Astrocyte (in vitro differentiated cells and primary cell): ENCODE data around the gene FAM222A. TPM values are rescaled to one million over a fixed set of nuclear protein-coding genes. Genes with fewer than 3 reads are reported as not detected.

Experiments
- DNase-seq: peaks from one replicate; pipeline ENCODE4 v3.0.0-alpha.2; 2010; ENCODE audit warnings: low read depth
- FAIRE-seq: peaks from 2 replicates; lab custom pipeline; 2011; peaks lifted over from hg19 to GRCh38; lab: Jason Lieb, UNC
- H2AFZ ChIP-seq: 2 replicates; pipeline ENCODE4 v1.6.0; 2012; ENCODE audit warnings: low read depth, low read length, inconsistent platforms
- H3K27ac ChIP-seq: 2 replicates; pipeline ENCODE4 v1.5.1; 2011; ENCODE audit warnings: low read depth, low read length, inconsistent platforms
- H3K27me3 ChIP-seq: 2 replicates; pipeline ENCODE4 v1.6.0; 2011; ENCODE audit warnings: low read length, inconsistent platforms; ENCODE audit not compliant: insufficient read depth
- H3K36me3 ChIP-seq: 2 replicates; pipeline ENCODE4 v1.5.1; 2011; ENCODE audit warnings: low read length, inconsistent platforms; ENCODE audit not compliant: insufficient read depth
- H3K4me1 ChIP-seq: 2 replicates; pipeline ENCODE4 v1.5.1; 2011; ENCODE audit warnings: low read length, inconsistent platforms; ENCODE audit not compliant: insufficient read depth
- H3K4me2 ChIP-seq: 2 replicates; pipeline ENCODE4 v1.6.0; 2012; ENCODE audit warnings: low read length, inconsistent platforms
- H3K4me3 ChIP-seq: 2 replicates; pipeline ENCODE4 v1.5.1; 2011; ENCODE audit warnings: low read depth, mild to moderate bottlenecking, low read length, inconsistent platforms; ENCODE audit not compliant: insufficient read depth
- H3K79me2 ChIP-seq: 2 replicates; pipeline ENCODE4 v1.6.0; 2012; ENCODE audit warnings: mild to moderate bottlenecking, low read length, inconsistent platforms; ENCODE audit not compliant: insufficient read depth
- H3K9ac ChIP-seq: 2 replicates; pipeline ENCODE4 v1.6.0; 2012; ENCODE audit warnings: mild to moderate bottlenecking, low read length, inconsistent platforms
- H3K9me3 ChIP-seq: 2 replicates; pipeline ENCODE4 v1.5.1; 2012; ENCODE audit warnings: low read depth, mild to moderate bottlenecking, low read length, inconsistent platforms; ENCODE audit not compliant: insufficient read depth
- H4K20me1 ChIP-seq: 2 replicates; pipeline ENCODE4 v1.6.0; 2012; ENCODE audit warnings: low read length, inconsistent platforms; ENCODE audit not compliant: insufficient read depth
- H3K27ac Mint-ChIP-seq: one replicate; pipeline ENCODE4 v1.8.0; 2021; ENCODE audit warnings: mild to moderate bottlenecking, mixed read lengths; ENCODE audit not compliant: unreplicated experiment
- H3K27me3 Mint-ChIP-seq: one replicate; pipeline ENCODE4 v1.8.0; 2021; ENCODE audit warnings: low read depth, mixed read lengths; ENCODE audit not compliant: unreplicated experiment
- H3K36me3 Mint-ChIP-seq: one replicate; pipeline ENCODE4 v1.8.0; 2021; ENCODE audit warnings: low read depth, mixed read lengths; ENCODE audit not compliant: unreplicated experiment
- H3K4me1 Mint-ChIP-seq: one replicate; pipeline ENCODE4 v1.8.0; 2021; ENCODE audit warnings: low read depth, mixed read lengths; ENCODE audit not compliant: unreplicated experiment
- H3K4me3 Mint-ChIP-seq: one replicate; pipeline ENCODE4 v1.8.0; 2021; ENCODE audit warnings: mild to moderate bottlenecking, moderate library complexity, mixed read lengths; ENCODE audit not compliant: unreplicated experiment
- H3K9me3 Mint-ChIP-seq: one replicate; pipeline ENCODE4 v1.8.0; 2021; ENCODE audit warnings: mild to moderate bottlenecking, mixed read lengths; ENCODE audit not compliant: unreplicated experiment
- EZH2 ChIP-seq: IDR thresholded peaks from 2 replicates; pipeline ENCODE4 v1.6.1; 2012; ENCODE audit warnings: mild to moderate bottlenecking, low read length, inconsistent platforms; ENCODE audit not compliant: insufficient read depth
- total RNA-seq: library from RNA; stranded (reverse); gene quantifications from 2 replicates; pipeline ENCODE4 v1.2.1, GENCODE V29; 2021
- TF ChIP-seq, protein P1 (sequence below): IDR thresholded peaks from 2 replicates; pipeline ENCODE4 v1.5.1; 2011; ENCODE audit warnings: low read depth, mild to moderate bottlenecking, inconsistent platforms, low read length, moderate library complexity; ENCODE audit not compliant: insufficient read depth

FAM222A gene
- total RNA-seq, 1 donor from 2014 or later: 1.2 TPM

DNA sequence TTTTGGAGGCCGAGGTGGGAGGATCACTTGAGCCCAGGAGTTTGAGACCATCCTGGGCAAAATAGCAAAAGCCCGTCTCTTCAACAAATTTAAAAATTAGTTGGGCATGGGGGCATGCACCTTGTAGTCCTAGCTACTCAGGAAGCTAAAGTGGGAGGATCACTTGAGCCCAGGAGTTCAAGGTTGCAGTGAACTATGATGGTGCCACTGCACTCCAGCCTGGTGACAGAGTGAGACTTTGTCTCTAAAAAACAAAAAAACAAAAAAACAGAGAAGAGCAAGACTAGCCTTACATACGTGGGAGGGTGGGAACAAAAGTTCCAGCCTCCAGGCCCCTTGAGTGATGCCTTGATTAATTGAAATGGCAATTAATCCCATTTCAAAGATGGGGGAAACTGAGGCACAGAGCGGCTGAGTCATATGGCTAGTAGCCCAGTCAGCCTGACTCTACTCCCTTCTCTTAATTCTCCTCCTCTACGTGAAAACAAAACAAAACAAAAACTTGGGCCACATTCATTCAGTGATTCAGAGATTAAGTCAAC is 3.3 kb upstream of the FAM222A start:
- peak; percentile 6 for DNase-seq
- no peak for TF ChIP-seq EZH2
- TF ChIP-seq, protein P1, sequence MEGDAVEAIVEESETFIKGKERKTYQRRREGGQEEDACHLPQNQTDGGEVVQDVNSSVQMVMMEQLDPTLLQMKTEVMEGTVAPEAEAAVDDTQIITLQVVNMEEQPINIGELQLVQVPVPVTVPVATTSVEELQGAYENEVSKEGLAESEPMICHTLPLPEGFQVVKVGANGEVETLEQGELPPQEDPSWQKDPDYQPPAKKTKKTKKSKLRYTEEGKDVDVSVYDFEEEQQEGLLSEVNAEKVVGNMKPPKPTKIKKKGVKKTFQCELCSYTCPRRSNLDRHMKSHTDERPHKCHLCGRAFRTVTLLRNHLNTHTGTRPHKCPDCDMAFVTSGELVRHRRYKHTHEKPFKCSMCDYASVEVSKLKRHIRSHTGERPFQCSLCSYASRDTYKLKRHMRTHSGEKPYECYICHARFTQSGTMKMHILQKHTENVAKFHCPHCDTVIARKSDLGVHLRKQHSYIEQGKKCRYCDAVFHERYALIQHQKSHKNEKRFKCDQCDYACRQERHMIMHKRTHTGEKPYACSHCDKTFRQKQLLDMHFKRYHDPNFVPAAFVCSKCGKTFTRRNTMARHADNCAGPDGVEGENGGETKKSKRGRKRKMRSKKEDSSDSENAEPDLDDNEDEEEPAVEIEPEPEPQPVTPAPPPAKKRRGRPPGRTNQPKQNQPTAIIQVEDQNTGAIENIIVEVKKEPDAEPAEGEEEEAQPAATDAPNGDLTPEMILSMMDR: no peak
- Mint-ChIP-seq H3K4me1 (no peaks in the 10 kb centered on the region), H3K4me3 (no peak overlapping the region), H3K9me3 (no peaks in the 10 kb centered on the region), H3K27me3 (peaks cover 7% of the 10 kb centered on the region), H3K36me3 (no peaks in the 10 kb centered on the region), H3K27ac (no peak overlapping the region)
- Histone ChIP-seq H3K27ac (no peak overlapping the region), H4K20me1 (peaks cover 6% of the 10 kb centered on the region), H3K4me3 (no peak overlapping the region), H3K9me3 (no peaks in the 10 kb centered on the region), H3K79me2 (no peaks in the 10 kb centered on the region), H3K9ac (no peak overlapping the region), H3K27me3 (peaks cover 29% of the 10 kb centered on the region), H3K4me1 (peaks cover 3% of the 10 kb centered on the region), H3K4me2 (no peak overlapping the region), H3K36me3 (no peaks in the 10 kb centered on the region), H2AFZ (no peak overlapping the region)
- FAIRE-seq: no peak

DNA sequence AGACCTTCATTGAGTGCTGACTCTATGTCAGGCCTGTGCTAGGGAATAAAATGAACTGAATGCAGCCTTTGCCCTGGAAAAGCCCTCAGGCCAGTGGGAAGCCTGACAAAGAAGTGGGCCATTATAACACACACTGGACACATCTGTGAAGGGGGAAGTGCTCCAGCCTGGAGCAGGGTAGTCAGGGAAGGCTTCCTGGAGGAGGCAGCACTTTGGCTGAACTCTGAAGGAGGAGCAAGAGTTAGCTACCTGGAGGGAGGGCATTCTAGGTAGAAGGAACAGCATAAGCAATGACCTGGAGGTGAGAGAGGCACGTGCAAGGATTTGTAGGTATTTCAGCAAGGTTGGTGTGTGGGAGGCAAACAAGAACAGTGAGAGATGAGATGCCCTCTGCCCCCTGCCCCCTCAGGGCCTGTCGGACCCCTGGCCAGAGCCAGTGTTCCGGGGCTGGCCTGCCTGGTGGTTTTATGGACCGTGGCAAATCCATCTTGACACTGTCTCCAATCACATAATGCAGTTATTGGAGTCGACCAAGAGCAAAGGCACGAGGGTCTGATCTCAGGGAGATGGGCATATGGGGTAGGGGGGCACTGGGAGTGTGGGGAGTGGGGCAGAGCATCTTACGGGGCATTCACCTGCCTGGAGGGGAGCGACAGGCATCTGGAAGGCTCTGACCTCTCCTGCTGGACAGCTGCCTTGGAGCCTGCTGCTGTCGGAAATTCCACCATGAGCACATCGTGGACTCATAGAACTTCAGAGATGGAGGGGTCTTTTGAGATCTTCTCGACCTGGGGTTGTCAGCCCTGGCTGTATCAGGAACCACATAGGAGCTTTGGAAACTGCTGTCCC is 2.7 kb upstream of the FAM222A start:
- FAIRE-seq (no peak), DNase-seq (no peak)
- H3K27ac ChIP-seq: no peak overlapping the region
- no peak overlapping the region for H3K4me3 ChIP-seq
- H3K9ac ChIP-seq: no peak overlapping the region
- no peak overlapping the region for H2AFZ ChIP-seq
- H3K27me3 ChIP-seq: peaks cover 31% of the 10 kb centered on the region
- Mint-ChIP-seq H3K4me3 (no peak overlapping the region), H3K27me3 (peaks cover 8% of the 10 kb centered on the region), H3K27ac (no peak overlapping the region), H3K4me1 (no peaks in the 10 kb centered on the region), H3K9me3 (no peaks in the 10 kb centered on the region), H3K36me3 (no peaks in the 10 kb centered on the region)
- no peaks in the 10 kb centered on the region for H3K9me3 ChIP-seq
- H3K4me1 ChIP-seq: peaks cover 3% of the 10 kb centered on the region
- no peaks in the 10 kb centered on the region for H3K36me3 ChIP-seq
- no peaks in the 10 kb centered on the region for H3K79me2 ChIP-seq
- H3K4me2 ChIP-seq: no peak overlapping the region
- H4K20me1 ChIP-seq: peaks cover 10% of the 10 kb centered on the region
- TF ChIP-seq, protein P1: no peak
- TF ChIP-seq EZH2: no peak
